Right atrium auricular region (tissue), 2 donors: ENCODE data around the gene TCF23. TPM values are rescaled to one million over a fixed set of nuclear protein-coding genes. Genes with fewer than 3 reads are reported as not detected.

Experiments
- DNase-seq: peaks from one replicate; pipeline ENCODE4 v3.0.0-alpha.2; 2019; ENCODE audit warnings: low spot score
- H3K27ac ChIP-seq, 2 donors: fragments of 200-600 bp; sonication (generic); 1 replicate in 1 of 2; 2 replicates in 1 of 2; pipeline ENCODE4 v1.5.1; 2016 to 2019
- H3K27me3 ChIP-seq, 2 donors: fragments of 200-600 bp; sonication (generic); one replicate each; pipeline versions ENCODE4 v1.5.1 to v1.6.0; 2017 to 2019
- H3K36me3 ChIP-seq: fragments of 200-600 bp; sonication (generic); one replicate; pipeline ENCODE4 v1.5.1; 2016
- H3K4me1 ChIP-seq, 2 donors: fragments of 200-600 bp; sonication (generic); one replicate each; pipeline versions ENCODE4 v1.5.1 to v1.6.0; 2017 to 2019
- H3K4me3 ChIP-seq, 2 donors: fragments of 200-600 bp; sonication (generic); 1 replicate in 1 of 2; 2 replicates in 1 of 2; pipeline ENCODE4 v1.5.1; 2017 to 2019; ENCODE audit warnings: mild to moderate bottlenecking in 1 of 2, moderate library complexity in 1 of 2
- H3K9me3 ChIP-seq, 2 donors: fragments of 200-600 bp; sonication (generic); one replicate each; pipeline ENCODE4 v1.5.1; 2019
- total RNA-seq, 2 donors: library from RNA; depleted of rRNA; stranded (reverse); fragments of >200 nt; gene quantifications; one replicate each; pipeline ENCODE4 v1.1.0, GENCODE V29; 2016
- TF ChIP-seq, protein P1 (sequence below), 2 donors: fragments of 200-600 bp; sonication (generic); IDR thresholded peaks; one replicate each; pipeline ENCODE4 v1.5.1; 2019; ENCODE audit warnings: antibody characterized with exemption in 2 of 2

The TCF23 gene
- total RNA-seq, 2 donors from 2014 or later: not detected

- Histone ChIP-seq H3K27me3 (no peaks in the 10 kb centered on the region), H3K27ac (no peak overlapping the region), H3K4me3 (no peak overlapping the region), H3K9me3 (no peaks in the 10 kb centered on the region), H3K4me1 (no peaks in the 10 kb centered on the region), H3K36me3 (no peaks in the 10 kb centered on the region)
- TF ChIP-seq, protein P1, sequence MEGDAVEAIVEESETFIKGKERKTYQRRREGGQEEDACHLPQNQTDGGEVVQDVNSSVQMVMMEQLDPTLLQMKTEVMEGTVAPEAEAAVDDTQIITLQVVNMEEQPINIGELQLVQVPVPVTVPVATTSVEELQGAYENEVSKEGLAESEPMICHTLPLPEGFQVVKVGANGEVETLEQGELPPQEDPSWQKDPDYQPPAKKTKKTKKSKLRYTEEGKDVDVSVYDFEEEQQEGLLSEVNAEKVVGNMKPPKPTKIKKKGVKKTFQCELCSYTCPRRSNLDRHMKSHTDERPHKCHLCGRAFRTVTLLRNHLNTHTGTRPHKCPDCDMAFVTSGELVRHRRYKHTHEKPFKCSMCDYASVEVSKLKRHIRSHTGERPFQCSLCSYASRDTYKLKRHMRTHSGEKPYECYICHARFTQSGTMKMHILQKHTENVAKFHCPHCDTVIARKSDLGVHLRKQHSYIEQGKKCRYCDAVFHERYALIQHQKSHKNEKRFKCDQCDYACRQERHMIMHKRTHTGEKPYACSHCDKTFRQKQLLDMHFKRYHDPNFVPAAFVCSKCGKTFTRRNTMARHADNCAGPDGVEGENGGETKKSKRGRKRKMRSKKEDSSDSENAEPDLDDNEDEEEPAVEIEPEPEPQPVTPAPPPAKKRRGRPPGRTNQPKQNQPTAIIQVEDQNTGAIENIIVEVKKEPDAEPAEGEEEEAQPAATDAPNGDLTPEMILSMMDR (IDR thresholded peaks at IDR 0.05): no peak
- no peak for DNase-seq
Measured at GRCh38 chr2:27177441-27178351, 28.9 kb downstream of the TCF23 start.

DNA sequence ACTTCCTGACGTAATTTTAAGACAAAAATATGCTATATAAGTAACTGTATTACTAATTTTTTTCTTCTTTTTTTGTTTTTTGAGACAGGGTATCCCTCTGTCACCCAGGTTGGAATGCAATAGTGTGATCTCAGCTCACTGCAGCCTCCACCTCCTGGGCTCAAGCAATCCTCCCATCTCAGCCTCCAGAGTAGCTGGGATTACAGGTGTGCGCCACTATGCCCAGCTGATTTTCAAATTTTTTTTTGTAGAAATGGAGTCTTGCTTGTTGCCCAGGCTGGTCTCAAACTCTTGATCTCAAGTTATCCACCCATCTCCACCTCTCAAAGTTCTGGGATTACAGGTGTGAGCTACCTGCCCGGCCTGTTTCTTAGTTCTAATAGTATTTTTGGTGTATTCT is 29.7 kb downstream of the TCF23 start:
- no peak for DNase-seq
- Histone ChIP-seq H3K4me1 (no peaks in the 10 kb centered on the region), H3K27ac (no peak overlapping the region), H3K36me3 (no peaks in the 10 kb centered on the region), H3K9me3 (no peaks in the 10 kb centered on the region), H3K4me3 (no peak overlapping the region), H3K27me3 (no peaks in the 10 kb centered on the region)
- TF ChIP-seq, protein P1 (IDR thresholded peaks at IDR 0.05): no peak

DNA sequence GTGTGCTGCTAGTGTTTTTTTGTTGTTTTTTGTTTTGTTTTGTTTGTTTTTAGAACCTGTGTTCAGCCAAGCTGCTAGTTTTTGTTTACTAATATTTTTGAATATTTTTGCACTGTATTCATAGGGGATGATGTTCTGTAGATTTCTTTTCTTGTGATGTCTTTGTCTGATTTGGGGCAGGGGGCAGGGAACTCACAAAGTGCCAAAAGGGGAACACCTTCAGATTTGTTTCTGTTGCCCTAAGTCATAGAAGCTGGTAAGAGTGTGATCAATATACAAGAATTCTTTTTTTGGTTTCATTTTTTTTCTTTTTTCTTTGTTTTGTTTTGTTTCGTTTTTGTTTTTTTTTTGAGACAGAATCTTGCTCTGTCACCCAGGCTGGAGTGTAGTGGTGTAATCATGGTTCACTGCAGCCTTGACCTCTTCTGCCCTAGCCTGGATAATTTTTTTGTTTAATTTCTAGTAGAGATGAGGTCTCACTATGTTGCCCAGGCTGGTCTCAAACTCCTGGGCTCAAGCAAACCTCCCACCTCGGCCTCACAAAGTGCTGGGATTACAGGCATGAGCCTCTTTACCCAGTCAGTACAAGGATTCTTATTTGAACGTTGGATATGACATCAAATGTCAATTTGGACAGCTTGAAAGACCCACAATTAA is 30.7 kb downstream of the TCF23 start:
- Histone ChIP-seq H3K4me1 (peaks cover 0 to 10% of the 10 kb centered on the region in 2 donors), H3K9me3 (no peaks in the 10 kb centered on the region), H3K27me3 (no peaks in the 10 kb centered on the region), H3K36me3 (no peaks in the 10 kb centered on the region), H3K4me3 (no peak overlapping the region), H3K27ac (no peak overlapping the region)
- no peak for DNase-seq
- TF ChIP-seq, protein P1 (IDR thresholded peaks at IDR 0.05): no peak

GRCh38 chr2:27182346-27182745 is 33.5 kb downstream of the TCF23 start:
- no peak overlapping the region for H3K27ac ChIP-seq
- H3K4me1 ChIP-seq: peaks cover 0 to 33% of the 10 kb centered on the region in 2 donors
- H3K36me3 ChIP-seq: no peaks in the 10 kb centered on the region
- no peaks in the 10 kb centered on the region for H3K9me3 ChIP-seq
- DNase-seq: no peak
- TF ChIP-seq, protein P1 (IDR thresholded peaks at IDR 0.05): no peak
- no peak overlapping the region for H3K4me3 ChIP-seq
- H3K27me3 ChIP-seq: no peaks in the 10 kb centered on the region

GRCh38 chr2:27184115-27184514 is 35.3 kb downstream of the TCF23 start:
- DNase-seq: peak; percentile 83
- H3K27me3 ChIP-seq: no peaks in the 10 kb centered on the region
- TF ChIP-seq, protein P1 (IDR thresholded peaks at IDR 0.05): no peak
- no peak overlapping the region for H3K4me3 ChIP-seq
- H3K4me1 ChIP-seq: peaks cover 0 to 33% of the 10 kb centered on the region in 2 donors
- H3K27ac ChIP-seq: peak overlapping the region; percentile 74 to 79
- H3K36me3 ChIP-seq: no peaks in the 10 kb centered on the region
- H3K9me3 ChIP-seq: no peaks in the 10 kb centered on the region
